Right atrium auricular region (tissue), 2 donors: Measurements from ENCODE around the gene ZEB1. TPM values are rescaled to one million over a fixed set of nuclear protein-coding genes. Genes with fewer than 3 reads are reported as not detected.

ENCODE experiments used
- DNase-seq: peaks from one replicate; pipeline ENCODE4 v3.0.0-alpha.2; 2019; ENCODE audit warnings: low spot score
- H3K27ac ChIP-seq, 2 donors: fragments of 200-600 bp; sonication (generic); 1 replicate in 1 of 2; 2 replicates in 1 of 2; pipeline ENCODE4 v1.5.1; 2016 to 2019
- H3K27me3 ChIP-seq, 2 donors: fragments of 200-600 bp; sonication (generic); one replicate each; pipeline versions ENCODE4 v1.5.1 to v1.6.0; 2017 to 2019
- H3K36me3 ChIP-seq: fragments of 200-600 bp; sonication (generic); one replicate; pipeline ENCODE4 v1.5.1; 2016
- H3K4me1 ChIP-seq, 2 donors: fragments of 200-600 bp; sonication (generic); one replicate each; pipeline versions ENCODE4 v1.5.1 to v1.6.0; 2017 to 2019
- H3K4me3 ChIP-seq, 2 donors: fragments of 200-600 bp; sonication (generic); 1 replicate in 1 of 2; 2 replicates in 1 of 2; pipeline ENCODE4 v1.5.1; 2017 to 2019; ENCODE audit warnings: mild to moderate bottlenecking in 1 of 2, moderate library complexity in 1 of 2
- H3K9me3 ChIP-seq, 2 donors: fragments of 200-600 bp; sonication (generic); one replicate each; pipeline ENCODE4 v1.5.1; 2019
- CTCF ChIP-seq, 2 donors: fragments of 200-600 bp; sonication (generic); IDR thresholded peaks; one replicate each; pipeline ENCODE4 v1.5.1; 2019; ENCODE audit warnings: antibody characterized with exemption in 2 of 2
- total RNA-seq, 2 donors: library from RNA; depleted of rRNA; stranded (reverse); fragments of >200 nt; gene quantifications; one replicate each; pipeline ENCODE4 v1.1.0, GENCODE V29; 2016

ZEB1 gene
- total RNA-seq, 2 donors from 2014 or later, result 52.9 to 60.8 TPM

GRCh38 chr10:31574577-31574976, 255.6 kb downstream of the ZEB1 start:
- Histone ChIP-seq H3K27ac (no peak overlapping the region), H3K9me3 (peaks cover 0 to 14% of the 10 kb centered on the region in 2 donors), H3K4me3 (no peak overlapping the region), H3K27me3 (no peaks in the 10 kb centered on the region), H3K36me3 (no peaks in the 10 kb centered on the region), H3K4me1 (no peaks in the 10 kb centered on the region)
- no peak for TF ChIP-seq CTCF (IDR thresholded peaks at IDR 0.05)
- no peak for DNase-seq

- no peak for TF ChIP-seq CTCF (IDR thresholded peaks at IDR 0.05)
- peaks cover 0 to 21% of the 10 kb centered on the region in 2 donors for H3K4me1 ChIP-seq
- H3K4me3 ChIP-seq, result no peak overlapping the region
- H3K27me3 ChIP-seq, result no peaks in the 10 kb centered on the region
- DNase-seq, result no peak
- peaks cover 0 to 6% of the 10 kb centered on the region in 2 donors for H3K9me3 ChIP-seq
- H3K36me3 ChIP-seq, result no peaks in the 10 kb centered on the region
- H3K27ac ChIP-seq, result no peak overlapping the region
Measured at GRCh38 chr10:31578181-31578852, 259.3 kb downstream of the ZEB1 start.

- no peak overlapping the region for H3K27ac ChIP-seq
- peaks cover 0 to 6% of the 10 kb centered on the region in 2 donors for H3K9me3 ChIP-seq
- peaks cover 0 to 28% of the 10 kb centered on the region in 2 donors for H3K4me1 ChIP-seq
- no peak overlapping the region for H3K4me3 ChIP-seq
- H3K36me3 ChIP-seq, result no peaks in the 10 kb centered on the region
- no peaks in the 10 kb centered on the region for H3K27me3 ChIP-seq
- no peak for TF ChIP-seq CTCF (IDR thresholded peaks at IDR 0.05)
- no peak for DNase-seq
Measured at GRCh38 chr10:31578951-31579350, 259.9 kb downstream of the ZEB1 start.
